Measurements from ENCODE around the gene ZNF746. TPM values are rescaled to one million over a fixed set of nuclear protein-coding genes. Genes with fewer than 3 reads are reported as not detected.

ZNF746 gene
- total RNA-seq (2022; extraction: Qiagen RNA extraction; ENCODE audit: low read depth), result 13.8 to 20.1 TPM (median 17.5 TPM) in 5 replicates

GRCh38 chr7:149497467-149498261 is at the start of gene ZNF746:
Gene ZNF746 (minus strand): TSS chr7:149497809. CDS start chr7:149497536, 273 bp downstream.

GRCh38 chr7:149460493-149461277 is 36.9 kb downstream of the ZNF746 start, which contains the start of gene ZNF777:
Gene ZNF777 (minus strand): TSS chr7:149461062. CDS start chr7:149456022, 5,040 bp downstream.

Other genes with a start within 250 kb of the ZNF746 start
- 5.1 to 6.8 TPM (median 5.8 TPM) in 5 replicates for gene ZNF783, start 235.6 kb downstream of the ZNF746 start, total RNA-seq (2022; extraction: Qiagen RNA extraction; ENCODE audit: low read depth)
- gene ZNF777, start 36.7 kb downstream of the ZNF746 start, total RNA-seq (2022; extraction: Qiagen RNA extraction; ENCODE audit: low read depth), result 16.2 to 22.7 TPM (median 21.9 TPM) in 5 replicates

Measured in A549 treated with RU486 at 1 μM for 4 hours (cell line).